Prostate gland (tissue), 2 donors: Measurements from ENCODE around the gene TRAF4.

Experiments
- CTCF ChIP-seq, 4 experiments: fragments of 200-600 bp in 2 of 4; fragments of 450-650 bp in 2 of 4; sonication (generic) in 2 of 4; IDR thresholded peaks; 1 replicate in 3 of 4; 2 replicates in 1 of 4; pipeline ENCODE4 v1.5.1; 2016 to 2019; ENCODE audit warnings: antibody characterized with exemption in 4 of 4, mild to moderate bottlenecking in 2 of 4, moderate library complexity in 2 of 4
- POLR2A ChIP-seq: fragments of 450-650 bp; IDR thresholded peaks from one replicate; pipeline ENCODE4 v1.6.1; 2016; ENCODE audit warnings: antibody characterized with exemption, mild to moderate bottlenecking
- POLR2AphosphoS5 ChIP-seq: sonication (generic); formaldehyde crosslinking; IDR thresholded peaks from one replicate; pipeline ENCODE4 v1.6.1; 2017; ENCODE audit warnings: antibody characterized with exemption

- TF ChIP-seq POLR2AphosphoS5 (no peak), CTCF (IDR thresholded peaks at IDR 0.05) (no peak), POLR2A (no peak)
These were observed 39.4 kb downstream of the TRAF4 start for GRCh38 chr17:28783161-28783560.
